ENCODE results near the gene MT3. TPM values are rescaled to one million over a fixed set of nuclear protein-coding genes. Genes with fewer than 3 reads are reported as not detected.

The MT3 gene
- total and polyA plus RNA-seq, 2 of the 13 experiments (the other 11 are each of a cell fraction or from before 2014, with no cell fraction given): not detected

GRCh38 chr16:56637814-56638750, 48.8 kb downstream of the MT3 start, which contains the start of gene MT1A (continued):
- TF ChIP-seq BRD4 (CRISPR knock-in tag; IDR thresholded peaks at IDR 0.05) (no peak), ARNT2 (CRISPR knock-in tag; IDR thresholded peaks at IDR 0.05; ENCODE audit: low read depth) (no peak), ZFX (CRISPR knock-in tag; IDR thresholded peaks at IDR 0.05; ENCODE audit: low read depth) (peak; percentile 46), PHF8 (CRISPR knock-in tag; IDR thresholded peaks at IDR 0.05) (no peak), POGK (CRISPR knock-in tag; conservative IDR thresholded peaks at IDR 0.05) (no peak), ZNF180 (CRISPR knock-in tag; IDR thresholded peaks at IDR 0.05; ENCODE audit: borderline replicate concordance, low read depth) (no peak), TCF7 (IDR thresholded peaks at IDR 0.05; ENCODE audit: low read depth) (no peak), ZNF781 (CRISPR knock-in tag; IDR thresholded peaks at IDR 0.05; ENCODE audit: borderline replicate concordance, not compliant biosample characterization) (no peak), AHDC1 (CRISPR knock-in tag; IDR thresholded peaks at IDR 0.05; ENCODE audit: borderline replicate concordance) (no peak), HOXD1 (CRISPR knock-in tag; IDR thresholded peaks at IDR 0.05) (0 out of 2 replicates have a peak, but pooled peaks have one; percentile 35), FLYWCH1 (CRISPR knock-in tag; IDR thresholded peaks at IDR 0.05) (no peak), ETV5 (CRISPR knock-in tag; IDR thresholded peaks at IDR 0.05; ENCODE audit: borderline replicate concordance) (no peak), IKZF4 (CRISPR knock-in tag; IDR thresholded peaks at IDR 0.05; ENCODE audit: borderline replicate concordance, low read depth, not compliant biosample characterization) (no peak), ELF4 (CRISPR knock-in tag; IDR thresholded peaks at IDR 0.05; ENCODE audit: borderline replicate concordance) (no peak), NRL (CRISPR knock-in tag; IDR thresholded peaks at IDR 0.05; ENCODE audit: borderline replicate concordance) (no peak; the same call in 1 of the 2 replicates), TFDP2 (CRISPR knock-in tag; IDR thresholded peaks at IDR 0.05) (no peak)

Data from HepG2 (cell line).